Uterus (tissue), 2 donors: Measurements from ENCODE around the gene INPP5A.

Experiments used
- POLR2A ChIP-seq, 2 donors: fragments of 450-650 bp; IDR thresholded peaks; one replicate each; pipeline ENCODE4 v1.6.1; 2016; ENCODE audit warnings: antibody characterized with exemption in 2 of 2, mild to moderate bottlenecking in 1 of 2, moderate library complexity in 1 of 2
- TF ChIP-seq, protein P1 (sequence below), 4 experiments: fragments of 200-600 bp in 2 of 4; fragments of 450-650 bp in 2 of 4; sonication (generic) in 2 of 4; IDR thresholded peaks; one replicate each; pipeline ENCODE4 v1.5.1; 2016 to 2019; ENCODE audit warnings: antibody characterized with exemption in 4 of 4, mild to moderate bottlenecking in 2 of 4, moderate library complexity in 1 of 4

DNA sequence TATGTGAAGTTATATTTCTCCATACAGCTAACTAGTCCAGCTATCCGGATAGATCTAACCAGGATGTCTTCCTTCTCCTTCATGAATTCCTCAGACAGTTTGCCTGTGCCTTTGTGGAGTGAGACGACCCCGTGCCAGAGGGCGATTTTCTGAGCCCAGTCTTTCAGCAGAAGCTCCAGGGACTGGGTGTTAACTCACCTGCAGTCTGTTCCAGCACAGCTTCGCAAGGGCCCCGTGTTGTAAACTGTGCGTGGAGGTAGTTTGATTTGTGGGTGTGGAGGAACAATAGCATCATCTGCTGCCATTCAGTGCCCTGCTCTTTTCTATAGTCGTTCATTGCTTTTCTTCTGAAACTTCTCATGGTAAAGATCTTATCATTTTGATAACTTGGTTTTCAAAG lies 103.8 kb downstream of the INPP5A start:
- TF ChIP-seq, protein P1, sequence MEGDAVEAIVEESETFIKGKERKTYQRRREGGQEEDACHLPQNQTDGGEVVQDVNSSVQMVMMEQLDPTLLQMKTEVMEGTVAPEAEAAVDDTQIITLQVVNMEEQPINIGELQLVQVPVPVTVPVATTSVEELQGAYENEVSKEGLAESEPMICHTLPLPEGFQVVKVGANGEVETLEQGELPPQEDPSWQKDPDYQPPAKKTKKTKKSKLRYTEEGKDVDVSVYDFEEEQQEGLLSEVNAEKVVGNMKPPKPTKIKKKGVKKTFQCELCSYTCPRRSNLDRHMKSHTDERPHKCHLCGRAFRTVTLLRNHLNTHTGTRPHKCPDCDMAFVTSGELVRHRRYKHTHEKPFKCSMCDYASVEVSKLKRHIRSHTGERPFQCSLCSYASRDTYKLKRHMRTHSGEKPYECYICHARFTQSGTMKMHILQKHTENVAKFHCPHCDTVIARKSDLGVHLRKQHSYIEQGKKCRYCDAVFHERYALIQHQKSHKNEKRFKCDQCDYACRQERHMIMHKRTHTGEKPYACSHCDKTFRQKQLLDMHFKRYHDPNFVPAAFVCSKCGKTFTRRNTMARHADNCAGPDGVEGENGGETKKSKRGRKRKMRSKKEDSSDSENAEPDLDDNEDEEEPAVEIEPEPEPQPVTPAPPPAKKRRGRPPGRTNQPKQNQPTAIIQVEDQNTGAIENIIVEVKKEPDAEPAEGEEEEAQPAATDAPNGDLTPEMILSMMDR (IDR thresholded peaks at IDR 0.05): no peak
- no peak for TF ChIP-seq POLR2A (IDR thresholded peaks at IDR 0.05)
